Naive thymus-derived CD4-positive, alpha-beta T cell (primary cell): Measurements from ENCODE around the gene IGFALS. TPM values are rescaled to one million over a fixed set of nuclear protein-coding genes. Genes with fewer than 3 reads are reported as not detected.

ENCODE experiments used
- ATAC-seq: fragments of 150-1000 bp; cut with Tn5 transposase; 2 replicates; pipeline ENCODE4 v1.10.0; 2021; ENCODE audit warnings: mild to moderate bottlenecking, moderate library complexity
- CTCF ChIA-PET: fragments of 350-600 bp; sonication (Branson Sonifier 250); formaldehyde crosslinking; loops from one replicate; lab custom pipeline; 2021; ENCODE audit warnings: antibody characterized with exemption; lab: Charles Lee
- POLR2A ChIA-PET: fragments of 350-600 bp; sonication (Branson Sonifier 250); formaldehyde crosslinking; loops from one replicate; lab custom pipeline; 2021; ENCODE audit warnings: antibody characterized with exemption, inconsistent platforms; lab: Charles Lee
- DNase-seq, 9 donors: peaks; one replicate each; pipeline versions ENCODE4 v3.0.0 to v3.0.0-alpha.2; 2020 to 2022; ENCODE audit warnings: mixed read lengths in 1 of 9
- H3K27ac ChIP-seq: one replicate; pipeline ENCODE4 v1.7.0; 2013; ENCODE audit warnings: mild to moderate bottlenecking, low read depth, low read length, moderate library complexity
- H3K27me3 ChIP-seq, 2 donors: one replicate each; pipeline ENCODE4 v1.7.0; 2013; ENCODE audit warnings: low read length in 2 of 2, mild to moderate bottlenecking in 2 of 2, moderate library complexity in 2 of 2; ENCODE audit not compliant: control insufficient read depth in 2 of 2, insufficient read depth in 2 of 2
- H3K36me3 ChIP-seq, 3 experiments: 1 replicate in 2 of 3; 2 replicates in 1 of 3; pipeline ENCODE4 v1.7.0; 2013; ENCODE audit warnings: low read length in 3 of 3, mild to moderate bottlenecking in 3 of 3, moderate library complexity in 1 of 3; ENCODE audit not compliant: insufficient read depth in 3 of 3, control insufficient read depth in 2 of 3
- H3K4me1 ChIP-seq, 2 donors: one replicate each; pipeline ENCODE4 v1.7.0; 2013; ENCODE audit warnings: low read length in 2 of 2, mild to moderate bottlenecking in 2 of 2, moderate library complexity in 1 of 2; ENCODE audit not compliant: control insufficient read depth in 2 of 2, insufficient read depth in 2 of 2
- H3K4me3 ChIP-seq: 2 replicates; pipeline ENCODE4 v1.7.0; 2013; ENCODE audit warnings: mild to moderate bottlenecking, low read length
- H3K9me3 ChIP-seq, 3 experiments: 1 replicate in 2 of 3; 2 replicates in 1 of 3; pipeline ENCODE4 v1.7.0; 2013; ENCODE audit warnings: low read length in 3 of 3; ENCODE audit not compliant: control insufficient read depth in 2 of 3
- H3K27ac Mint-ChIP-seq, 9 donors: one replicate each; pipeline ENCODE4 v1.8.0; 2020 to 2022; ENCODE audit warnings: mixed read lengths in 9 of 9, mild to moderate bottlenecking in 8 of 9, moderate library complexity in 5 of 9, inconsistent platforms in 2 of 9
- H3K27me3 Mint-ChIP-seq, 5 donors: one replicate each; pipeline ENCODE4 v1.8.0; 2021 to 2022; ENCODE audit warnings: mixed read lengths in 5 of 5, mild to moderate bottlenecking in 1 of 5
- H3K36me3 Mint-ChIP-seq, 5 donors: one replicate each; pipeline ENCODE4 v1.8.0; 2020 to 2022; ENCODE audit warnings: mixed read lengths in 5 of 5, mild to moderate bottlenecking in 3 of 5, inconsistent platforms in 1 of 5
- H3K4me1 Mint-ChIP-seq, 7 donors: one replicate each; pipeline ENCODE4 v1.8.0; 2020 to 2022; ENCODE audit warnings: mixed read lengths in 7 of 7, mild to moderate bottlenecking in 3 of 7, inconsistent platforms in 1 of 7
- H3K4me3 Mint-ChIP-seq, 10 donors: one replicate each; pipeline ENCODE4 v1.8.0; 2020 to 2022; ENCODE audit warnings: mild to moderate bottlenecking in 10 of 10, mixed read lengths in 10 of 10, moderate library complexity in 6 of 10, inconsistent platforms in 2 of 10
- H3K9me3 Mint-ChIP-seq, 11 donors: one replicate each; pipeline ENCODE4 v1.8.0; 2020 to 2022; ENCODE audit warnings: mixed read lengths in 11 of 11, mild to moderate bottlenecking in 4 of 11, inconsistent platforms in 1 of 11, moderate library complexity in 1 of 11
- intact Hi-C, 2 donors: fragments of 100-400 bp; cut with micrococcal nuclease; formaldehyde crosslinking; loops; one replicate each; pipeline ENCODE4 v1.15.1; 2023
- polyA plus RNA-seq, 2 donors: library from polyadenylated mRNA; unstranded; fragments of 300-500 nt; fragmentation: Illumina TruSeq; gene quantifications; one replicate each; pipeline ENCODE4 v1.2.3, GENCODE V29; 2021
- total RNA-seq, 6 experiments: library from RNA in 5 of 6; stranded (reverse) in 5 of 6; gene quantifications; 1 replicate in 5 of 6; 2 replicates in 1 of 6; pipeline ENCODE4 v1.2.3 and lab custom pipeline; 2021 to 2026

The IGFALS gene
- total and polyA plus RNA-seq, 7 experiments from 2014 or later = 0.19 to 1.5 (median 0.74) TPM; not detected in 1

GRCh38 chr16:1794908-1795666 lies 1.6 kb upstream of the IGFALS start:
- H3K4me1 Mint-ChIP-seq = peaks cover 0 to 3% (median 0%) of the 10 kb centered on the region in 7 donors
- no peaks in the 10 kb centered on the region for H3K4me1 ChIP-seq
- H3K9me3 Mint-ChIP-seq = peaks cover 0 to 17% (median 6%) of the 10 kb centered on the region in 11 donors
- POLR2A ChIA-PET = no interaction called here
- intact Hi-C loops = no loop called here
- peaks cover 0 to 6% (median 0%) of the 10 kb centered on the region in 3 experiments for H3K9me3 ChIP-seq
- no peaks in the 10 kb centered on the region for H3K27me3 Mint-ChIP-seq
- H3K4me3 ChIP-seq = no peak overlapping the region
- DNase-seq = peak in 1 of 9 donors; percentile 4
- CTCF ChIA-PET = no interaction called here
- H3K27ac ChIP-seq = no peak overlapping the region
- no peak overlapping the region for H3K4me3 Mint-ChIP-seq
- peaks cover 0 to 7% (median 0%) of the 10 kb centered on the region in 5 donors for H3K36me3 Mint-ChIP-seq
- H3K27me3 ChIP-seq = no peaks in the 10 kb centered on the region
- ATAC-seq = no peak
- no peak overlapping the region for H3K27ac Mint-ChIP-seq
- peaks cover 0 to 23% (median 0%) of the 10 kb centered on the region in 3 experiments for H3K36me3 ChIP-seq

GRCh38 chr16:1794221-1794871 lies 841 bp upstream of the IGFALS start:
- H3K27ac ChIP-seq = no peak overlapping the region
- H3K9me3 ChIP-seq = peaks cover 0 to 6% (median 0%) of the 10 kb centered on the region in 3 experiments
- peak; percentile 17 for ATAC-seq
- peak in 1 of 9 donors; percentile 4 for DNase-seq
- CTCF ChIA-PET = no interaction called here
- peaks cover 0 to 30% (median 0%) of the 10 kb centered on the region in 3 experiments for H3K36me3 ChIP-seq
- H3K27me3 ChIP-seq = no peaks in the 10 kb centered on the region
- no peaks in the 10 kb centered on the region for H3K4me1 Mint-ChIP-seq
- intact Hi-C loops = no loop called here
- no peak overlapping the region for H3K4me3 Mint-ChIP-seq
- H3K27ac Mint-ChIP-seq = no peak overlapping the region
- POLR2A ChIA-PET = no interaction called here
- H3K27me3 Mint-ChIP-seq = no peaks in the 10 kb centered on the region
- no peaks in the 10 kb centered on the region for H3K4me1 ChIP-seq
- no peak overlapping the region for H3K4me3 ChIP-seq
- peaks cover 0 to 7% (median 0%) of the 10 kb centered on the region in 5 donors for H3K36me3 Mint-ChIP-seq
- H3K9me3 Mint-ChIP-seq = peaks cover 0 to 14% (median 3%) of the 10 kb centered on the region in 11 donors

- intact Hi-C loops = no loop called here
- Mint-ChIP-seq H3K9me3 (peaks cover 0 to 9% (median 2%) of the 10 kb centered on the region in 11 donors), H3K36me3 (peaks cover 0 to 5% (median 4%) of the 10 kb centered on the region in 5 donors), H3K4me1 (peaks cover 0 to 5% (median 0%) of the 10 kb centered on the region in 7 donors), H3K27me3 (no peaks in the 10 kb centered on the region), H3K27ac (no peak overlapping the region), H3K4me3 (no peak overlapping the region)
- H3K4me3 ChIP-seq = no peak overlapping the region
- H3K4me1 ChIP-seq = no peaks in the 10 kb centered on the region
- H3K27ac ChIP-seq = no peak overlapping the region
- ChIA-PET POLR2A (no interaction called here), CTCF (no interaction called here)
- peaks cover 0 to 43% (median 4%) of the 10 kb centered on the region in 3 experiments for H3K36me3 ChIP-seq
- peaks cover 0 to 6% (median 0%) of the 10 kb centered on the region in 3 experiments for H3K9me3 ChIP-seq
- no peaks in the 10 kb centered on the region for H3K27me3 ChIP-seq
- DNase-seq (peak in 1 of 9 donors; percentile 4), ATAC-seq (no peak)
These were observed 498 bp downstream of the IGFALS start for GRCh38 chr16:1792836-1793577.

- Mint-ChIP-seq H3K4me1 (peaks cover 0 to 5% (median 0%) of the 10 kb centered on the region in 7 donors), H3K27ac (no peak overlapping the region), H3K4me3 (no peak overlapping the region), H3K9me3 (peaks cover 0 to 2% (median 1%) of the 10 kb centered on the region in 11 donors), H3K36me3 (peaks cover 0 to 5% (median 2%) of the 10 kb centered on the region in 5 donors), H3K27me3 (no peaks in the 10 kb centered on the region)
- peaks cover 0 to 52% (median 4%) of the 10 kb centered on the region in 3 experiments for H3K36me3 ChIP-seq
- ChIA-PET POLR2A (no interaction called here), CTCF (no interaction called here)
- no peaks in the 10 kb centered on the region for H3K4me1 ChIP-seq
- H3K27me3 ChIP-seq = no peaks in the 10 kb centered on the region
- H3K27ac ChIP-seq = no peak overlapping the region
- no peak for ATAC-seq
- no peak overlapping the region for H3K4me3 ChIP-seq
- intact Hi-C loops = no loop called here
- no peaks in the 10 kb centered on the region for H3K9me3 ChIP-seq
- DNase-seq = peak in 1 of 9 donors; percentile 5
These were observed 1.3 kb downstream of the IGFALS start for GRCh38 chr16:1791943-1792812.

GRCh38 chr16:1791256-1791942 lies 2.1 kb downstream of the IGFALS start:
- no peaks in the 10 kb centered on the region for H3K9me3 Mint-ChIP-seq
- H3K36me3 Mint-ChIP-seq = peaks cover 0 to 5% (median 1%) of the 10 kb centered on the region in 5 donors
- H3K27ac Mint-ChIP-seq = no peak overlapping the region
- Histone ChIP-seq H3K27ac (no peak overlapping the region), H3K27me3 (no peaks in the 10 kb centered on the region), H3K4me3 (no peak overlapping the region), H3K36me3 (peaks cover 0 to 59% (median 4%) of the 10 kb centered on the region in 3 experiments), H3K4me1 (no peaks in the 10 kb centered on the region), H3K9me3 (no peaks in the 10 kb centered on the region)
- intact Hi-C loops = no loop called here
- peaks cover 0 to 5% (median 0%) of the 10 kb centered on the region in 7 donors for H3K4me1 Mint-ChIP-seq
- POLR2A ChIA-PET = interaction anchor here (0.8 kb wide), 1 partner anchor 9 kb away, joined by 3 read pairs; the partner anchor contains the start of genes NUBP2 and SPSB3
- H3K27me3 Mint-ChIP-seq = no peaks in the 10 kb centered on the region
- CTCF ChIA-PET = no interaction called here
- ATAC-seq (no peak), DNase-seq (no peak)
- H3K4me3 Mint-ChIP-seq = no peak overlapping the region
